H1 (cell line): ENCODE measurements around the gene INPP5A. TPM values are rescaled to one million over a fixed set of nuclear protein-coding genes. Genes with fewer than 3 reads are reported as not detected.

Source experiments
- CTBP2 ChIP-seq: IDR thresholded peaks from 2 replicates; pipeline ENCODE4 v1.7.0; 2011; ENCODE audit warnings: borderline replicate concordance, mild to moderate bottlenecking, moderate library complexity, mixed read lengths, low read length; ENCODE audit not compliant: insufficient read depth, insufficient read length
- polyA plus RNA-seq, 7 experiments: library from polyadenylated mRNA; depleted of rRNA in 3 of 7; stranded (reverse) in 5 of 7; unstranded in 2 of 7; fragments of >200 nt in 5 of 7; fragments of 200-250 nt in 2 of 7; gene quantifications; 1 replicate in 5 of 7; 2 replicates in 1 of 7; 4 replicates in 1 of 7; pipeline versions ENCODE4 v1.2.1 to v1.2.3, GENCODE V29; 2011 to 2013; ENCODE audit warnings: missing spikeins in 2 of 7, mixed read lengths in 2 of 7
- total RNA-seq: library from RNA; stranded (reverse); fragmentation: NEBNext Ultra II Directional; extraction: Animal tissue kit (Norgen Biotek cat#: 25700); gene quantifications from 2 replicates; pipeline ENCODE4 v1.2.1, GENCODE V29; 2021

Gene INPP5A
- total and polyA plus RNA-seq, 2 of the 8 experiments (the other 6 are each of a cell fraction or from before 2014, with no cell fraction given) = 19.7 to 27.5 TPM

- no peak for TF ChIP-seq CTBP2
Observed at GRCh38 chr10:132806561-132807003, 269.0 kb downstream of the INPP5A start (continued).
